Panc1 (cell line): ENCODE results near the gene SMC4.

Experiments used
- CTCF ChIP-seq: fragments of 450-650 bp; IDR thresholded peaks from 2 replicates; pipeline ENCODE4 v1.5.1; 2017; ENCODE audit warnings: mild to moderate bottlenecking
- POLR2AphosphoS5 ChIP-seq: IDR thresholded peaks from 2 replicates; pipeline ENCODE4 v1.6.1; 2012; ENCODE audit warnings: mild to moderate bottlenecking, low read depth, low read length, moderate library complexity
- REST ChIP-seq, 2 experiments: IDR thresholded peaks; 2 replicates each; pipeline ENCODE4 v1.6.1; 2011 to 2012; ENCODE audit warnings: low read depth in 2 of 2, control low read depth in 1 of 2, low read length in 1 of 2, mild to moderate bottlenecking in 1 of 2, moderate library complexity in 1 of 2; ENCODE audit not compliant: insufficient read depth in 1 of 2

- TF ChIP-seq CTCF: no peak
- TF ChIP-seq REST (IDR thresholded peaks at IDR 0.05; ENCODE audit: insufficient read depth in 1 of 2, low read depth in 2 of 2, low read length in 1 of 2): no peak
- TF ChIP-seq POLR2AphosphoS5: no peak
Measured at GRCh38 chr3:160379628-160380214, 19.7 kb upstream of the SMC4 start.
